Natural killer cell (primary cell): ENCODE measurements around the gene CLEC2A. TPM values are rescaled to one million over a fixed set of nuclear protein-coding genes. Genes with fewer than 3 reads are reported as not detected.
A peak's percentile ranks its signal among the peaks of the same experiment; 100 is the strongest.

Experiments used
- ATAC-seq, 3 donors: fragments of 150-1000 bp in 2 of 3; fragments of 200-7000 bp in 1 of 3; cut with Tn5 transposase; 1 replicate in 1 of 3; 2 replicates in 2 of 3; pipeline ENCODE4 v1.10.0; 2021; ENCODE audit warnings: mild to moderate bottlenecking in 2 of 3, moderate library complexity in 2 of 3
- DNase-seq, 2 donors: peaks; one replicate each; pipeline versions ENCODE4 v3.0.0 to v3.0.0-alpha.2; 2013 to 2021; ENCODE audit warnings: mixed read lengths in 1 of 2
- H3K27ac ChIP-seq: one replicate; pipeline ENCODE4 v1.5.1; 2013; ENCODE audit warnings: mild to moderate bottlenecking, low read length
- H3K27me3 ChIP-seq: one replicate; pipeline ENCODE4 v1.6.1; 2013; ENCODE audit warnings: low read length; ENCODE audit not compliant: control insufficient read depth, insufficient read depth
- H3K36me3 ChIP-seq: one replicate; pipeline ENCODE4 v1.6.1; 2013; ENCODE audit warnings: low read length; ENCODE audit not compliant: control insufficient read depth, insufficient read depth
- H3K4me1 ChIP-seq: one replicate; pipeline ENCODE4 v1.6.1; 2013; ENCODE audit warnings: low read length; ENCODE audit not compliant: control insufficient read depth, insufficient read depth
- H3K4me3 ChIP-seq: one replicate; pipeline ENCODE4 v1.5.1; 2013; ENCODE audit warnings: low read length
- H3K9me3 ChIP-seq: one replicate; pipeline ENCODE4 v1.6.1; 2013; ENCODE audit warnings: low read length; ENCODE audit not compliant: control insufficient read depth, insufficient read depth
- H3K27ac Mint-ChIP-seq, 2 donors: one replicate each; pipeline ENCODE4 v1.8.0; 2022; ENCODE audit warnings: mild to moderate bottlenecking in 2 of 2, mixed read lengths in 2 of 2, moderate library complexity in 1 of 2
- H3K27me3 Mint-ChIP-seq, 2 donors: one replicate each; pipeline ENCODE4 v1.8.0; 2022; ENCODE audit warnings: low read depth in 2 of 2, mixed read lengths in 2 of 2
- H3K36me3 Mint-ChIP-seq: one replicate; pipeline ENCODE4 v1.8.0; 2022; ENCODE audit warnings: mixed read lengths
- H3K4me1 Mint-ChIP-seq, 2 donors: one replicate each; pipeline ENCODE4 v1.8.0; 2022; ENCODE audit warnings: mixed read lengths in 2 of 2
- H3K4me3 Mint-ChIP-seq: one replicate; pipeline ENCODE4 v1.8.0; 2022; ENCODE audit warnings: mild to moderate bottlenecking, moderate library complexity, mixed read lengths
- H3K9me3 Mint-ChIP-seq, 2 donors: one replicate each; pipeline ENCODE4 v1.8.0; 2022; ENCODE audit warnings: mixed read lengths in 2 of 2
- CTCF ChIP-seq: fragments of 200-600 bp; IDR thresholded peaks from one replicate; pipeline ENCODE4 v1.8.0; 2022; ENCODE audit warnings: antibody characterized with exemption
- WGBS: methylation state at CpG from one replicate; pipeline ENCODE4 v1.1.7; 2013; ENCODE audit warnings: missing lambda C conversion rate; ENCODE audit not compliant: insufficient coverage; 5-methylcytosine and 5-hydroxymethylcytosine counted together
- intact Hi-C: fragments of 100-400 bp; cut with micrococcal nuclease; formaldehyde crosslinking; loops from one replicate; pipeline ENCODE4 v1.14.2; 2022
- total RNA-seq, 4 donors: library from RNA; stranded (reverse); fragments of 120-200 nt in 1 of 4; gene quantifications; one replicate each; pipeline versions ENCODE4 v1.2.3 to v1.2.4, GENCODE V29; 2013 to 2022

The CLEC2A gene
- total RNA-seq, 3 donors from 2014 or later (not counting 1 experiment from before 2014, with no cell fraction given), result not detected

- no peaks in the 10 kb centered on the region for H3K9me3 ChIP-seq
- no peaks in the 10 kb centered on the region for H3K9me3 Mint-ChIP-seq
- DNase-seq (peak in 1 of 2 donors; percentile 80), ATAC-seq (peak; percentile 74 to 86 (median 74))
- H3K36me3 Mint-ChIP-seq, result peaks cover 10% of the 10 kb centered on the region
- H3K4me3 Mint-ChIP-seq, result peak within 1 kb of the TSS; percentile 98
- H3K27ac ChIP-seq, result peak within 1 kb of the TSS; percentile 99
- H3K36me3 ChIP-seq, result no peaks in the 10 kb centered on the region
- peaks cover 38 to 43% of the 10 kb centered on the region in 2 donors for H3K4me1 Mint-ChIP-seq
- peak within 1 kb of the TSS; percentile 99 for H3K4me3 ChIP-seq
- peak within 1 kb of the TSS; percentile 98 to 100 for H3K27ac Mint-ChIP-seq
- H3K27me3 ChIP-seq, result no peaks in the 10 kb centered on the region
- WGBS, result 0% methylated on average over 8 of the region's 11 CpGs
- no peaks in the 10 kb centered on the region for H3K27me3 Mint-ChIP-seq
- intact Hi-C loops, result loop anchor here (1.0 to 10.0 kb wide), 7 partner anchors 17 to 523 kb away; partner anchors contain the start of genes KLRD1, KLRF1 and KLRK1
- H3K4me1 ChIP-seq, result peaks cover 9% of the 10 kb centered on the region
- no peak for TF ChIP-seq CTCF
Measured at GRCh38 chr12:9869307-9870161, 62.6 kb downstream of the CLEC2A start, which contains the start of gene CLEC2B. TSS of gene CLEC2B (minus strand) at chr12:9869354.

GRCh38 chr12:9868951-9869306 lies 63.2 kb downstream of the CLEC2A start:
- Mint-ChIP-seq H3K4me1 (peaks cover 44 to 49% of the 10 kb centered on the region in 2 donors), H3K36me3 (peaks cover 14% of the 10 kb centered on the region), H3K27ac (peak overlapping the region; percentile 98 to 100), H3K27me3 (no peaks in the 10 kb centered on the region), H3K9me3 (no peaks in the 10 kb centered on the region), H3K4me3 (peak overlapping the region; percentile 98)
- H3K36me3 ChIP-seq, result peaks cover 4% of the 10 kb centered on the region
- DNase-seq, result no peak
- H3K4me3 ChIP-seq, result peak overlapping the region; percentile 99
- H3K4me1 ChIP-seq, result peaks cover 9% of the 10 kb centered on the region
- no peak for TF ChIP-seq CTCF
- H3K27ac ChIP-seq, result peak overlapping the region; percentile 99
- WGBS, result 0% methylated on average over 4 of the region's 4 CpGs
- H3K27me3 ChIP-seq, result no peaks in the 10 kb centered on the region
- no peaks in the 10 kb centered on the region for H3K9me3 ChIP-seq
- intact Hi-C loops, result loop anchor here (1.0 to 10.0 kb wide), 7 partner anchors 16 to 523 kb away; partner anchors contain the start of genes KLRD1, KLRF1 and KLRK1
- ATAC-seq, result no peak

- no peaks in the 10 kb centered on the region for H3K27me3 Mint-ChIP-seq
- H3K27ac Mint-ChIP-seq, result peak overlapping the region; percentile 98 to 100
- H3K9me3 Mint-ChIP-seq, result peaks cover 3 to 4% of the 10 kb centered on the region in 2 donors
- H3K27ac ChIP-seq, result peak overlapping the region; percentile 99
- peaks cover 20% of the 10 kb centered on the region for H3K36me3 Mint-ChIP-seq
- DNase-seq, result peak in 1 of 2 donors; percentile 47
- H3K4me3 ChIP-seq, result peak overlapping the region; percentile 99
- H3K27me3 ChIP-seq, result no peaks in the 10 kb centered on the region
- H3K4me1 ChIP-seq, result peaks cover 9% of the 10 kb centered on the region
- ATAC-seq, result peak in 1 of 3 donors; percentile 30
- H3K4me1 Mint-ChIP-seq, result peaks cover 49 to 55% of the 10 kb centered on the region in 2 donors
- H3K36me3 ChIP-seq, result peaks cover 6% of the 10 kb centered on the region
- no peak for TF ChIP-seq CTCF
- H3K4me3 Mint-ChIP-seq, result peak overlapping the region; percentile 98
- H3K9me3 ChIP-seq, result no peaks in the 10 kb centered on the region
- intact Hi-C loops, result loop anchor here (2.0 to 10.0 kb wide), 5 partner anchors 16 to 524 kb away; partner anchors contain the start of genes KLRD1 and KLRK1
- WGBS, result 0% methylated on average over 4 of the region's 11 CpGs
Measured at GRCh38 chr12:9868311-9868801, 63.8 kb downstream of the CLEC2A start.
